T-cell (primary cell): ENCODE data around the gene DPYD. TPM values are rescaled to one million over a fixed set of nuclear protein-coding genes. Genes with fewer than 3 reads are reported as not detected.

Experiments
- ATAC-seq, 4 experiments: fragments of 200-7000 bp in 3 of 4; fragments of 150-1000 bp in 1 of 4; cut with Tn5 transposase; replicated peaks in 1 of 4; 1 replicate in 3 of 4; 2 replicates in 1 of 4; pipeline ENCODE4 v1.10.0; 2021; ENCODE audit warnings: moderate library complexity in 3 of 4, mild to moderate bottlenecking in 2 of 4, moderate number of reproducible peaks in 1 of 4
- CTCF ChIA-PET, 2 donors: fragments of 300-600 bp; sonication (Branson Sonifier 250); formaldehyde crosslinking; loops; one replicate each; lab custom pipeline; 2022; ENCODE audit warnings: antibody characterized with exemption in 2 of 2; lab: Charles Lee
- POLR2A ChIA-PET, 2 donors: fragments of 300-600 bp; sonication (Branson Sonifier 250); formaldehyde crosslinking; loops; one replicate each; lab custom pipeline; 2022; ENCODE audit warnings: antibody characterized with exemption in 2 of 2; lab: Charles Lee
- DNase-seq, 35 experiments: peaks; one replicate each; pipeline versions ENCODE4 v3.0.0 to v3.0.0-alpha.2; 2013 to 2023
- H3K27ac ChIP-seq: one replicate; pipeline ENCODE4 v1.5.1; 2013; ENCODE audit warnings: low read length
- H3K27me3 ChIP-seq, 2 experiments: replicated peaks in 1 of 2; 1 replicate in 1 of 2; 2 replicates in 1 of 2; pipeline versions ENCODE4 v1.6.1 to v1.7.0; 2013; ENCODE audit warnings: low read length in 1 of 2, mixed read lengths in 1 of 2; ENCODE audit not compliant: control insufficient read depth in 2 of 2, insufficient read depth in 2 of 2; ENCODE audit errors: extremely low read depth in 1 of 2
- H3K36me3 ChIP-seq, 2 donors: 1 replicate in 1 of 2; 2 replicates in 1 of 2; pipeline versions ENCODE4 v1.6.1 to v1.7.0; 2013; ENCODE audit warnings: low read length in 1 of 2; ENCODE audit not compliant: control insufficient read depth in 2 of 2, insufficient read depth in 1 of 2; ENCODE audit errors: extremely low read depth in 1 of 2
- H3K4me1 ChIP-seq, 2 experiments: 1 replicate in 1 of 2; 2 replicates in 1 of 2; pipeline versions ENCODE4 v1.6.1 to v1.7.0; 2013; ENCODE audit warnings: low read length in 2 of 2, mixed read lengths in 1 of 2; ENCODE audit not compliant: insufficient read depth in 2 of 2, control insufficient read depth in 1 of 2; ENCODE audit errors: extremely low read depth in 1 of 2
- H3K4me3 ChIP-seq, 2 donors: 1 replicate in 1 of 2; 2 replicates in 1 of 2; pipeline versions ENCODE4 v1.5.1 to v1.7.0; 2013; ENCODE audit warnings: mild to moderate bottlenecking in 2 of 2, low read length in 1 of 2, moderate library complexity in 1 of 2; ENCODE audit not compliant: control insufficient read depth in 1 of 2; ENCODE audit errors: extremely low read depth in 1 of 2
- H3K9me3 ChIP-seq: 2 replicates; pipeline ENCODE4 v1.7.0; 2013
- H3K27ac Mint-ChIP-seq, 2 donors: one replicate each; pipeline ENCODE4 v1.8.0; 2020 to 2021; ENCODE audit warnings: mild to moderate bottlenecking in 2 of 2, mixed read lengths in 2 of 2
- H3K27me3 Mint-ChIP-seq, 2 donors: one replicate each; pipeline ENCODE4 v1.8.0; 2021 to 2022; ENCODE audit warnings: mixed read lengths in 2 of 2
- H3K36me3 Mint-ChIP-seq: one replicate; pipeline ENCODE4 v1.8.0; 2021; ENCODE audit warnings: mixed read lengths
- H3K4me1 Mint-ChIP-seq, 3 donors: one replicate each; pipeline ENCODE4 v1.8.0; 2020 to 2022; ENCODE audit warnings: mixed read lengths in 3 of 3, mild to moderate bottlenecking in 1 of 3
- H3K4me3 Mint-ChIP-seq, 3 donors: one replicate each; pipeline ENCODE4 v1.8.0; 2020 to 2022; ENCODE audit warnings: mild to moderate bottlenecking in 3 of 3, mixed read lengths in 3 of 3, moderate library complexity in 3 of 3
- H3K9me3 Mint-ChIP-seq, 3 donors: one replicate each; pipeline ENCODE4 v1.8.0; 2020 to 2022; ENCODE audit warnings: mixed read lengths in 3 of 3
- WGBS: methylation state at CpG from one replicate; pipeline ENCODE4 v1.1.5; 2013; ENCODE audit warnings: missing lambda C conversion rate; ENCODE audit not compliant: insufficient coverage; 5-methylcytosine and 5-hydroxymethylcytosine counted together
- total RNA-seq, 35 experiments: library from RNA in 6 of 35; stranded (reverse) in 6 of 35; fragments of 120-200 nt in 1 of 35; gene quantifications; one replicate each; pipeline versions ENCODE4 v1.2.1 to v1.2.4 and lab custom pipeline; 2013 to 2026

DPYD gene
- total RNA-seq, 5 donors from 2014 or later (not counting 1 experiment from before 2014, with no cell fraction given), result 39.1 to 74.1 (median 47.8) TPM

DNA sequence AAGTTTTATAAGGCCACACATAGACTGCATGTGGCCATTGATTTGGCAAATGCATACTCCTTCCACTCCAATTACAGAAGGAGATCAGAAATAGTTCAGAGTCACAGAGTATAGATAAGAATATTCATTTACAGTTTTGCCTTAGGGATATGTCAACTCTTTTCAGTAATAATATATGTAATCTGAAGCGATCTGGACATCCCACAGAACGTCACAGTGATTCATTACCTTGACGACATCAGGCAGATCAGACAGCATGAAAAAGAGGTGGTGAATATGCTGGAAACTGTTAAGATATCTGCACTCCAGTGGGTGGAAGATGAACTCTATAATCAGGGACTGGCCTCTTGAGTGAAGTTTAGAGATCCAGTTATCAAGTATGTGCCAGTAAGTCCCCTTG is 240.4 kb downstream of the DPYD start:
- ATAC-seq, result no peak
- CTCF ChIA-PET, result no interaction called here
- Mint-ChIP-seq H3K9me3 (no peaks in the 10 kb centered on the region), H3K36me3 (peaks cover 68% of the 10 kb centered on the region), H3K27ac (no peak overlapping the region), H3K4me1 (peaks cover 0 to 3% (median 0%) of the 10 kb centered on the region in 3 donors), H3K4me3 (no peak overlapping the region), H3K27me3 (no peaks in the 10 kb centered on the region)
- 100% methylated on average over 2 of the region's 3 CpGs for WGBS
- Histone ChIP-seq H3K36me3 (peaks cover 0 to 25% of the 10 kb centered on the region in 2 donors), H3K27ac (no peak overlapping the region), H3K27me3 (no peaks in the 10 kb centered on the region), H3K4me1 (no peaks in the 10 kb centered on the region), H3K4me3 (no peak overlapping the region), H3K9me3 (no peaks in the 10 kb centered on the region)
- POLR2A ChIA-PET, result no interaction called here
- no peak for DNase-seq

GRCh38 chr1:97677702-97678101 is 243.1 kb downstream of the DPYD start:
- H3K4me3 Mint-ChIP-seq, result no peak overlapping the region
- ATAC-seq (no peak), DNase-seq (no peak)
- no peak overlapping the region for H3K27ac Mint-ChIP-seq
- H3K4me1 Mint-ChIP-seq, result no peaks in the 10 kb centered on the region
- no peaks in the 10 kb centered on the region for H3K27me3 ChIP-seq
- CTCF ChIA-PET, result no interaction called here
- no peaks in the 10 kb centered on the region for H3K4me1 ChIP-seq
- POLR2A ChIA-PET, result interaction anchor here in 1 of 2 donors (1.0 kb wide), 1 partner anchor 65 kb away, joined by 3 read pairs; no protein-coding TSS in a partner anchor
- WGBS, result no CpG with 5 or more reads among the region's 4 CpGs
- no peak overlapping the region for H3K4me3 ChIP-seq
- peaks cover 0 to 25% of the 10 kb centered on the region in 2 donors for H3K36me3 ChIP-seq
- peaks cover 77% of the 10 kb centered on the region for H3K36me3 Mint-ChIP-seq
- no peaks in the 10 kb centered on the region for H3K9me3 ChIP-seq
- H3K27ac ChIP-seq, result no peak overlapping the region
- H3K9me3 Mint-ChIP-seq, result no peaks in the 10 kb centered on the region
- H3K27me3 Mint-ChIP-seq, result no peaks in the 10 kb centered on the region

DNA sequence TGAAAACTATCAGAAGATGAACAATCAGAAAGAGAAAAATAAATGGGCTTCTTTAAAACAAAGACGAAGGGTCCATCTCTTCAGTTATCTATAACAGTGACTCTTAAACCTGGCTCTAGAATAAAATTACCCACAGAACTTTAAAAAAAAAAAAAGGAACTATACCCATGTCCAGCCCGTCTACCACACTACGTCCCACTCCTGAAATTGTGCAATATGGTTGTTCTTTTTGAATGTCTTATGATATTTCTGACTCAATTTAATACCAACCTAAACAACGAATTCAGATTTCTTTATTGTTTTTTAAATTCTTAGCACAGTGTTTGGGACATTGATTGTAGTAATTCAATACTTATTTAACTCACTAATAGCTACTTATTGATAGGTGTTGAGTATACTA is 246.3 kb downstream of the DPYD start:
- H3K4me1 ChIP-seq, result no peaks in the 10 kb centered on the region
- no peak for ATAC-seq
- H3K36me3 ChIP-seq, result peaks cover 0 to 18% of the 10 kb centered on the region in 2 donors
- Mint-ChIP-seq H3K4me3 (no peak overlapping the region), H3K27ac (no peak overlapping the region), H3K4me1 (no peaks in the 10 kb centered on the region), H3K36me3 (peaks cover 75% of the 10 kb centered on the region), H3K27me3 (no peaks in the 10 kb centered on the region), H3K9me3 (peaks cover 0 to 9% (median 0%) of the 10 kb centered on the region in 3 donors)
- H3K9me3 ChIP-seq, result peaks cover 3% of the 10 kb centered on the region
- no peak for DNase-seq
- no peaks in the 10 kb centered on the region for H3K27me3 ChIP-seq
- ChIA-PET POLR2A (no interaction called here), CTCF (no interaction called here)
- no peak overlapping the region for H3K4me3 ChIP-seq
- no CpG with 5 or more reads among the region's 4 CpGs for WGBS
- no peak overlapping the region for H3K27ac ChIP-seq

- H3K4me1 ChIP-seq, result no peaks in the 10 kb centered on the region
- no peak overlapping the region for H3K4me3 ChIP-seq
- H3K27ac Mint-ChIP-seq, result no peak overlapping the region
- ATAC-seq (no peak), DNase-seq (peak in 2 of 35 experiments; percentile 1 to 28)
- H3K4me1 Mint-ChIP-seq, result no peaks in the 10 kb centered on the region
- no peaks in the 10 kb centered on the region for H3K36me3 ChIP-seq
- H3K4me3 Mint-ChIP-seq, result no peak overlapping the region
- POLR2A ChIA-PET, result no interaction called here
- H3K9me3 Mint-ChIP-seq, result peaks cover 0 to 9% (median 0%) of the 10 kb centered on the region in 3 donors
- peaks cover 40% of the 10 kb centered on the region for H3K36me3 Mint-ChIP-seq
- CTCF ChIA-PET, result no interaction called here
- no CpG with 5 or more reads among the region's 2 CpGs for WGBS
- H3K27me3 Mint-ChIP-seq, result no peaks in the 10 kb centered on the region
- peaks cover 3% of the 10 kb centered on the region for H3K9me3 ChIP-seq
- no peak overlapping the region for H3K27ac ChIP-seq
- H3K27me3 ChIP-seq, result no peaks in the 10 kb centered on the region
Observed at GRCh38 chr1:97668945-97669344, 251.9 kb downstream of the DPYD start.

DNA sequence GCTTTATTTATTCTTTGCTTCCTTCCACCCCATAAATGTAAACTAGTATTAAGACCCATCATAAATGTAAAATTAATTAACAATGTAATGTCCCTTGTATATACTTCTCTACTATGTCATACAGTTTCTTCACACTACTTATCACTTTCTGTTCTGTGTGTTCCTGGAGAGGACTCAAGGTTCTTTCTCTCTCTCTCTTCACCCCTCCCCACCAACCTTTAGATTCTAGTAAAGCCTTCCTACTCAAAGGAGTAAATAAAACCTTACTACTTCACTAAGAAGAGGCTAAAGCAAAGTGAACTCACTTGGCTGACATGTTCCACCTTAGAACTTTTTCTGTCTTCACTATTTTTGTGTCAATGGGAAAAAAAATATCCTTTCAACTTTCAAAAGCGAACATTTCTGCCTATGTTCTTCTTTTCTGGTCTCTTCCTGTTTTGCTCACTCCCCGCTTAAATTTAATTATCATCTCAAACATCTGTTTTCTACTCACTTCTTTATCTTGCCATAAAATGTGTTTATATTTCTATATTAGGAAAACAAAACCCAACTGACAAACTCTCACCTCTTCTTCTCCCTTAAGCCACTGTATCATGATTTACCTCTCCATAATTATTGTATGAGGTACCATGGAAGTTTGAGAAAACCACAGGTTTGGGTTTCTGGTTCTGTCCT is 260.3 kb downstream of the DPYD start:
- no peak for ATAC-seq
- no peak overlapping the region for H3K27ac Mint-ChIP-seq
- POLR2A ChIA-PET, result no interaction called here

GRCh38 chr1:97654876-97655585 is 265.8 kb downstream of the DPYD start:
- CTCF ChIA-PET, result no interaction called here

More for the DNA sequence above, 260.3 kb downstream of the DPYD start:
- Histone ChIP-seq H3K9me3 (no peaks in the 10 kb centered on the region), H3K4me3 (no peak overlapping the region), H3K4me1 (no peaks in the 10 kb centered on the region), H3K27me3 (no peaks in the 10 kb centered on the region), H3K27ac (no peak overlapping the region), H3K36me3 (no peaks in the 10 kb centered on the region)
- Mint-ChIP-seq H3K4me3 (no peak overlapping the region), H3K36me3 (peaks cover 29% of the 10 kb centered on the region), H3K4me1 (peaks cover 2 to 20% (median 6%) of the 10 kb centered on the region in 3 donors), H3K27me3 (no peaks in the 10 kb centered on the region), H3K9me3 (no peaks in the 10 kb centered on the region)
- CTCF ChIA-PET, result no interaction called here
- no CpG with 5 or more reads among the region's 2 CpGs for WGBS
- DNase-seq, result no peak

More at GRCh38 chr1:97654876-97655585, 265.8 kb downstream of the DPYD start:
- DNase-seq (no peak), ATAC-seq (no peak)
- no peak overlapping the region for H3K27ac ChIP-seq
- H3K9me3 ChIP-seq, result no peaks in the 10 kb centered on the region
- no peak overlapping the region for H3K27ac Mint-ChIP-seq
- POLR2A ChIA-PET, result no interaction called here
- H3K36me3 ChIP-seq, result no peaks in the 10 kb centered on the region
- no peak overlapping the region for H3K4me3 ChIP-seq
- H3K9me3 Mint-ChIP-seq, result peaks cover 2 to 4% (median 3%) of the 10 kb centered on the region in 3 donors
- no peak overlapping the region for H3K4me3 Mint-ChIP-seq
- H3K27me3 ChIP-seq, result no peaks in the 10 kb centered on the region
- H3K4me1 ChIP-seq, result no peaks in the 10 kb centered on the region
- WGBS, result no CpG with 5 or more reads among the region's 3 CpGs
- H3K4me1 Mint-ChIP-seq, result no peaks in the 10 kb centered on the region
- H3K36me3 Mint-ChIP-seq, result peaks cover 43% of the 10 kb centered on the region
- no peaks in the 10 kb centered on the region for H3K27me3 Mint-ChIP-seq
